B cell (primary cell): ENCODE results near the gene KMT2D. TPM values are rescaled to one million over a fixed set of nuclear protein-coding genes. Genes with fewer than 3 reads are reported as not detected.

Source experiments
- ATAC-seq: fragments of 200-7000 bp; cut with Tn5 transposase; one replicate; pipeline ENCODE4 v1.10.0; 2021; ENCODE audit warnings: low read depth, mild to moderate bottlenecking, moderate number of reproducible peaks, moderate library complexity
- CTCF ChIA-PET: fragments of 350-600 bp; sonication (Branson Sonifier 250); formaldehyde crosslinking; loops from one replicate; lab custom pipeline; 2021; ENCODE audit warnings: antibody characterized with exemption, inconsistent platforms; lab: Charles Lee
- POLR2A ChIA-PET: fragments of 350-600 bp; sonication (Branson Sonifier 250); formaldehyde crosslinking; loops from one replicate; lab custom pipeline; 2021; ENCODE audit warnings: antibody characterized with exemption; lab: Charles Lee
- DNase-seq: peaks from one replicate; pipeline ENCODE4 v3.0.0; 2013
- H2AFZ ChIP-seq: 2 replicates; pipeline ENCODE4 v1.6.1; 2012; ENCODE audit warnings: mild to moderate bottlenecking, low read depth, low read length; ENCODE audit not compliant: insufficient read depth, poor library complexity, severe bottlenecking
- H3K27ac ChIP-seq, 2 donors: 1 replicate in 1 of 2; 2 replicates in 1 of 2; pipeline ENCODE4 v1.5.1; 2012 to 2013; ENCODE audit warnings: low read length in 2 of 2, mild to moderate bottlenecking in 2 of 2, moderate library complexity in 1 of 2
- H3K27me3 ChIP-seq, 4 experiments: fragments of 200-600 bp in 1 of 4; sonication (generic) in 1 of 4; replicated peaks in 1 of 4; 1 replicate in 2 of 4; 2 replicates in 2 of 4; pipeline versions ENCODE4 v1.6.1 to v1.7.0; 2013 to 2016; ENCODE audit warnings: low read length in 3 of 4, mild to moderate bottlenecking in 2 of 4, mixed read lengths in 1 of 4, moderate library complexity in 1 of 4; ENCODE audit not compliant: insufficient read depth in 4 of 4, control insufficient read depth in 3 of 4; ENCODE audit errors: control extremely low read depth in 1 of 4
- H3K36me3 ChIP-seq, 2 experiments: replicated peaks in 1 of 2; 1 replicate in 1 of 2; 2 replicates in 1 of 2; pipeline versions ENCODE4 v1.6.1 to v1.7.1; 2013; ENCODE audit warnings: low read length in 1 of 2; ENCODE audit not compliant: insufficient read depth in 2 of 2, control insufficient read depth in 1 of 2; ENCODE audit errors: control extremely low read depth in 1 of 2, extremely low read depth in 1 of 2
- H3K4me1 ChIP-seq, 2 donors: fragments of 200-600 bp in 1 of 2; sonication (generic) in 1 of 2; 1 replicate in 1 of 2; 2 replicates in 1 of 2; pipeline versions ENCODE4 v1.5.1 to v1.6.1; 2013 to 2017; ENCODE audit warnings: low read length in 2 of 2; ENCODE audit not compliant: control insufficient read depth in 2 of 2, insufficient read depth in 2 of 2
- H3K4me2 ChIP-seq: replicated peaks from 2 replicates; pipeline ENCODE3; 2012; ENCODE audit warnings: mild to moderate bottlenecking, low read depth, low read length; ENCODE audit not compliant: poor library complexity, severe bottlenecking
- H3K4me3 ChIP-seq, 5 experiments: fragments of 200-600 bp in 1 of 5; sonication (generic) in 1 of 5; 1 replicate in 3 of 5; 2 replicates in 2 of 5; pipeline versions ENCODE4 v1.5.1 to v1.7.0; 2011 to 2016; ENCODE audit warnings: low read length in 4 of 5, mild to moderate bottlenecking in 4 of 5, low read depth in 2 of 5, control low read depth in 1 of 5, moderate library complexity in 1 of 5; ENCODE audit not compliant: insufficient read depth in 1 of 5; ENCODE audit errors: control extremely low read depth in 1 of 5, extremely low read depth in 1 of 5
- H3K79me2 ChIP-seq: fragments of 200-600 bp; sonication (generic); one replicate; pipeline ENCODE4 v1.6.0; 2016; ENCODE audit warnings: low read length; ENCODE audit not compliant: control insufficient read depth, insufficient read depth
- H3K9ac ChIP-seq: fragments of 200-600 bp; sonication (generic); 2 replicates; pipeline ENCODE4 v1.6.1; 2017; ENCODE audit warnings: mild to moderate bottlenecking, low read length, moderate library complexity
- H3K9me3 ChIP-seq, 3 donors: one replicate each; pipeline versions ENCODE4 v1.6.1 to v1.7.1; 2013; ENCODE audit warnings: low read length in 2 of 3; ENCODE audit not compliant: control insufficient read depth in 2 of 3, insufficient read depth in 1 of 3; ENCODE audit errors: control extremely low read depth in 1 of 3
- H4K20me1 ChIP-seq: 2 replicates; pipeline ENCODE4 v1.6.0; 2012; ENCODE audit warnings: mild to moderate bottlenecking, low read length; ENCODE audit not compliant: insufficient read depth, control insufficient read depth, poor library complexity, severe bottlenecking
- H3K27ac Mint-ChIP-seq: one replicate; pipeline ENCODE4 v1.8.0; 2021; ENCODE audit warnings: mixed read lengths
- H3K27me3 Mint-ChIP-seq: one replicate; pipeline ENCODE4 v1.8.0; 2021; ENCODE audit warnings: mixed read lengths
- H3K4me1 Mint-ChIP-seq: one replicate; pipeline ENCODE4 v1.8.0; 2021; ENCODE audit warnings: mixed read lengths
- H3K4me3 Mint-ChIP-seq: one replicate; pipeline ENCODE4 v1.8.0; 2021; ENCODE audit warnings: mixed read lengths
- H3K9me3 Mint-ChIP-seq: one replicate; pipeline ENCODE4 v1.8.0; 2022; ENCODE audit warnings: mixed read lengths; ENCODE audit not compliant: insufficient read depth
- EZH2 ChIP-seq: IDR thresholded peaks from 2 replicates; pipeline ENCODE4 v1.6.1; 2012; ENCODE audit warnings: borderline replicate concordance, low read depth, mild to moderate bottlenecking, moderate library complexity, low read length; ENCODE audit not compliant: insufficient read depth, poor library complexity, severe bottlenecking
- WGBS: methylation state at CpG from one replicate; pipeline ENCODE4 v1.1.5; 2013; ENCODE audit warnings: missing lambda C conversion rate; ENCODE audit not compliant: insufficient coverage; 5-methylcytosine and 5-hydroxymethylcytosine counted together
- intact Hi-C: fragments of 100-400 bp; cut with micrococcal nuclease; formaldehyde crosslinking; loops from one replicate; pipeline ENCODE4 v1.10.0; 2022
- polyA plus RNA-seq: library from polyadenylated mRNA; depleted of rRNA; stranded (reverse); fragments of >200 nt; gene quantifications from 2 replicates; pipeline ENCODE4 v1.2.3, GENCODE V29; 2012
- total RNA-seq, 2 donors: library from RNA; stranded (reverse); fragments of 120-200 nt in 1 of 2; gene quantifications; 1 replicate in 1 of 2; 2 replicates in 1 of 2; pipeline versions ENCODE4 v1.2.3 to v1.2.4, GENCODE V29; 2013 to 2022
- TF ChIP-seq, protein P1 (sequence below): fragments of 200-600 bp; IDR thresholded peaks from one replicate; pipeline ENCODE4 v1.8.0; 2022; ENCODE audit warnings: antibody characterized with exemption, mild to moderate bottlenecking

The KMT2D gene
- total and polyA plus RNA-seq, 2 donors (not counting 1 experiment from before 2014, with no cell fraction given): 64.0 to 179 TPM

DNA sequence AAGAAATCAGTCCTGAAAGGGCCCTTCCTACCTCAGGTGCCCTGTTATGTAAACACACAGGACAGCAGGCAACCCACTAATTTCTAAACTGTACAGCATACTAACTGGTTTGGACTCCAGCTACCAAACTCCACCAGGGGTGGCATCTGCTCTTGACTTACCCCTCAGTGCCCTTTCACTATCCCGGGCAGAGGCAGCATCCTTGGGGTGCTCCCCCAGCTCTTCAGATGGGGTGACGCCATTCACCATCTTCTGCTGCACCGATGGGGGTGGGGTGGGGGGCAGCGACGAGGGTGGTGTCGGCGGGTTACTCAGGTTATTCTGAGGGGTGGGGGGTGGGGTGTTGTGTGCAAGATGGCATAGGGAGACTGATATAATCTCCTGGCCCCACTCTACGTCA lies 30.5 kb downstream of the KMT2D start:
- intact Hi-C loops: no loop called here
- no peak for DNase-seq
- no peaks in the 10 kb centered on the region for H3K27me3 Mint-ChIP-seq
- TF ChIP-seq, protein P1, sequence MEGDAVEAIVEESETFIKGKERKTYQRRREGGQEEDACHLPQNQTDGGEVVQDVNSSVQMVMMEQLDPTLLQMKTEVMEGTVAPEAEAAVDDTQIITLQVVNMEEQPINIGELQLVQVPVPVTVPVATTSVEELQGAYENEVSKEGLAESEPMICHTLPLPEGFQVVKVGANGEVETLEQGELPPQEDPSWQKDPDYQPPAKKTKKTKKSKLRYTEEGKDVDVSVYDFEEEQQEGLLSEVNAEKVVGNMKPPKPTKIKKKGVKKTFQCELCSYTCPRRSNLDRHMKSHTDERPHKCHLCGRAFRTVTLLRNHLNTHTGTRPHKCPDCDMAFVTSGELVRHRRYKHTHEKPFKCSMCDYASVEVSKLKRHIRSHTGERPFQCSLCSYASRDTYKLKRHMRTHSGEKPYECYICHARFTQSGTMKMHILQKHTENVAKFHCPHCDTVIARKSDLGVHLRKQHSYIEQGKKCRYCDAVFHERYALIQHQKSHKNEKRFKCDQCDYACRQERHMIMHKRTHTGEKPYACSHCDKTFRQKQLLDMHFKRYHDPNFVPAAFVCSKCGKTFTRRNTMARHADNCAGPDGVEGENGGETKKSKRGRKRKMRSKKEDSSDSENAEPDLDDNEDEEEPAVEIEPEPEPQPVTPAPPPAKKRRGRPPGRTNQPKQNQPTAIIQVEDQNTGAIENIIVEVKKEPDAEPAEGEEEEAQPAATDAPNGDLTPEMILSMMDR: no peak
- no peak for TF ChIP-seq EZH2
- Histone ChIP-seq H2AFZ (no peak overlapping the region), H3K4me3 (no peak overlapping the region), H3K79me2 (peaks cover 15% of the 10 kb centered on the region), H4K20me1 (peaks cover 12% of the 10 kb centered on the region), H3K27me3 (no peaks in the 10 kb centered on the region), H3K9ac (no peak overlapping the region), H3K4me2 (no peak overlapping the region), H3K36me3 (peaks cover 1 to 74% of the 10 kb centered on the region in 2 experiments), H3K4me1 (no peaks in the 10 kb centered on the region), H3K9me3 (no peaks in the 10 kb centered on the region), H3K27ac (no peak overlapping the region)
- H3K27ac Mint-ChIP-seq: no peak overlapping the region
- ATAC-seq: no peak
- H3K4me3 Mint-ChIP-seq: no peak overlapping the region
- H3K9me3 Mint-ChIP-seq: no peaks in the 10 kb centered on the region
- H3K4me1 Mint-ChIP-seq: no peaks in the 10 kb centered on the region
- WGBS: no CpG with 5 or more reads among the region's 8 CpGs
- ChIA-PET CTCF (interaction anchor here (0.8 to 2.6 kb wide), 4 partner anchors 9 to 711 kb away, joined by 3 to 9 read pairs (median 4); partner anchors contain the start of gene TMBIM6), POLR2A (interaction anchor here (0.7 kb wide), 1 partner anchor 308 kb away, joined by 5 read pairs; no protein-coding TSS in a partner anchor)

DNA sequence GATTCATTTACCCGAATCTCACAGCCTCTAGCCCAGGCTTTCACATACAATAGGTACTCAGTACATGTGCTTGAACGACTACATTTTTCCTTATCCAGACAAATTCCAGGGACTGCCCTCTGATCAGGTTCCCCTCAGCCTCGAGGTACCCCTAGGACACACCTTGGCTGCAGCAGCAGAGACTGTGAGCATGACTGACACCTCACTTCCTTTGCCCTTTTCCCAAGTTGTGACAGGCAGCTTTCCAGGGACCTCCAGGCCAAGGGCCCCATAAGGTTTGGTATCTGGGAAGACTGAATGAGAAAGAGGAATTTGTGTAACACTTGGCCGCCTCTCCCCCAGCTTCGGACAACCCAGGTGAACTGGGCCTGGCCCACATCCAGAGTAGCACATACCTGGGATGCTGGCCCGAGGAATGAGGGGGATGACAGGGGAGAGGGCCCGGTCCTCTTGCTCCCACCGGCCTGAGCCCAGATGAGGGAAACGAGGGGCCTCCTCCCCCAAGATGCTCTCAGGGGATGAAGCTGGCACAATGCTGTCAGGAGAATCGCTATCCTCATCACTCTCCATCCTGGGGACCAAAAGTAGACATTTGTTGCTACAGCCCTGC lies 31.8 kb downstream of the KMT2D start:
- ChIA-PET POLR2A (no interaction called here), CTCF (interaction anchor here (1.0 to 2.6 kb wide), 4 partner anchors 9 to 713 kb away, joined by 3 to 9 read pairs (median 6); partner anchors contain the start of gene TMBIM6)
- TF ChIP-seq EZH2: no peak
- TF ChIP-seq, protein P1: no peak
- intact Hi-C loops: no loop called here
- ATAC-seq (no peak), DNase-seq (no peak)
- whole genome bisulfite sequencing: 95% methylated on average over 9 of the region's 10 CpGs
- Histone ChIP-seq H3K27me3 (no peaks in the 10 kb centered on the region), H3K36me3 (peaks cover 2 to 74% of the 10 kb centered on the region in 2 experiments), H3K4me1 (no peaks in the 10 kb centered on the region), H2AFZ (no peak overlapping the region), H3K4me3 (no peak overlapping the region), H3K9me3 (no peaks in the 10 kb centered on the region), H4K20me1 (peaks cover 12% of the 10 kb centered on the region), H3K4me2 (no peak overlapping the region), H3K79me2 (peaks cover 15% of the 10 kb centered on the region), H3K9ac (no peak overlapping the region), H3K27ac (no peak overlapping the region)
- Mint-ChIP-seq H3K27me3 (no peaks in the 10 kb centered on the region), H3K4me1 (no peaks in the 10 kb centered on the region), H3K27ac (no peak overlapping the region), H3K9me3 (no peaks in the 10 kb centered on the region), H3K4me3 (no peak overlapping the region)
